Dermis blood vessel endothelial cell (primary cell): ENCODE results near the gene SV2B. TPM values are rescaled to one million over a fixed set of nuclear protein-coding genes. Genes with fewer than 3 reads are reported as not detected.
"Not testable (repeated sequence)": the region's sequence is repeated elsewhere in the genome, so short reads cannot be mapped to it uniquely, and the experiment has no call there.

Source experiments
- DNase-seq: peaks from one replicate; pipeline ENCODE4 v3.0.0; 2010
- total RNA-seq: library from RNA; depleted of rRNA; stranded (reverse); fragments of >200 nt; gene quantifications from 2 replicates; pipeline ENCODE4 v1.2.3, GENCODE V29; 2014

The SV2B gene, protein sequence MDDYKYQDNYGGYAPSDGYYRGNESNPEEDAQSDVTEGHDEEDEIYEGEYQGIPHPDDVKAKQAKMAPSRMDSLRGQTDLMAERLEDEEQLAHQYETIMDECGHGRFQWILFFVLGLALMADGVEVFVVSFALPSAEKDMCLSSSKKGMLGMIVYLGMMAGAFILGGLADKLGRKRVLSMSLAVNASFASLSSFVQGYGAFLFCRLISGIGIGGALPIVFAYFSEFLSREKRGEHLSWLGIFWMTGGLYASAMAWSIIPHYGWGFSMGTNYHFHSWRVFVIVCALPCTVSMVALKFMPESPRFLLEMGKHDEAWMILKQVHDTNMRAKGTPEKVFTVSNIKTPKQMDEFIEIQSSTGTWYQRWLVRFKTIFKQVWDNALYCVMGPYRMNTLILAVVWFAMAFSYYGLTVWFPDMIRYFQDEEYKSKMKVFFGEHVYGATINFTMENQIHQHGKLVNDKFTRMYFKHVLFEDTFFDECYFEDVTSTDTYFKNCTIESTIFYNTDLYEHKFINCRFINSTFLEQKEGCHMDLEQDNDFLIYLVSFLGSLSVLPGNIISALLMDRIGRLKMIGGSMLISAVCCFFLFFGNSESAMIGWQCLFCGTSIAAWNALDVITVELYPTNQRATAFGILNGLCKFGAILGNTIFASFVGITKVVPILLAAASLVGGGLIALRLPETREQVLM
- total RNA-seq = 0.56 and 2.6 TPM in 2 replicates

DNA sequence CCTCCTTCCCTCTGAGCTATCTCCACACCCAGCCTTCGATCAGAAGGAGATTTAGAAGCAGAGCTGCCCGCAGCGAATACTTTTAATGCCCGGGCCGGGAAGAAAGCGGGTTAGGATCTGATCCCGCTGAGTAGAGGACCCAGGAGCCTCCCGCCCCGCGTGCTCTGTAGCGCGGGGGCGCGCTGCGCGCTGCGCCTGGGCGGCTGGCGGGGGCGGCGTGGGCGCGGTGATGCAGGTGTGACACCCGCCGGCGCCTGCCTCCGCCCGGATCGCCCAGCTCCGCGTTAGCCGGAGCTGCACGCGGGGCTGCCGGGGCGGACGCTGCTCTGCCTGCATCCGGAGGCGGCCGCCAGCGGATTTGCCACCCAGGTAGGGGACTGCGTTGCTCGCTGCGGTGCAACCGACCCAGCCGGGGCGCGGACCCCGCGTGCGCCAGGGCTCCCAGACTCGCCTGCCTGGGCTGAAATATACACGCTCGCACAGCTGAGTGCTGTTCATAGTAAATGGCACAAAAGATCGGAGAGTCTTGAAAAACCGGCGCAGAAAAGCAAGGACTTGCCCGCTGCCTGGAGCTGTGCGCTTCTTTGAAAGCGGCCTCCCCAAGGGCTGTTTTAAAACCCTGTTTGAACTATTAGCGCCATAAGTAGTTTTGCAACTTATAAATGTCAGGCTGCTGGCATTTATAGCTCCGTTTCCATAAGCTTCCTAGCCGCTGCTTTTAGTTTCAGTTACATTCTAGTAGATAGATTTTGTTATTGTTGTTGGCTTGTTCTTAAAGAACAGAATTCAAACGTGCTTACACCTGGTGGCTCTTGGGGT, at the start of gene SV2B:
Gene SV2B (plus strand): TSS at position 263 of the 819 bp plus-strand sequence. CDS start 126,007 bp downstream, outside the sequence.
- DNase-seq = peak; percentile 20

DNA sequence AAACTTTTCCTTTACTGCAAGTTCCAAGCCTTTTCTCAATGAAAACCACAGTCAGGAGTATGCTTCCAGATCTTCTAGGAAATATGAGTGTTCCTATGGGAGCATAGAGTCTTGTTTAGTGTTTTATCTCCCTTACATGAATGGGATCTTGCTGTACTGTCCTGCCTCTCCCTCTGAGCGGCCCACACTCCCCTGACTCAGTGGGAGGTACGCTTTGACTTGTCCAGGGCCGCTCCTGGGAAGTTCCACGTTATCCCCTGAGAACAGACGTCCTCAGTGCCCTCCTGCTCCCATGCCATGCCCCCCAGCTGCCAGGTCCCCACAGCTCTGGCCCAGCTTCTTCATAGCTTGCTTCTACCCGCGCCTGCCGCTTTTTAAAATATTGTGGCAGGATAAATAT, 48.8 kb upstream of the SV2B start:
- no peak for DNase-seq

DNA sequence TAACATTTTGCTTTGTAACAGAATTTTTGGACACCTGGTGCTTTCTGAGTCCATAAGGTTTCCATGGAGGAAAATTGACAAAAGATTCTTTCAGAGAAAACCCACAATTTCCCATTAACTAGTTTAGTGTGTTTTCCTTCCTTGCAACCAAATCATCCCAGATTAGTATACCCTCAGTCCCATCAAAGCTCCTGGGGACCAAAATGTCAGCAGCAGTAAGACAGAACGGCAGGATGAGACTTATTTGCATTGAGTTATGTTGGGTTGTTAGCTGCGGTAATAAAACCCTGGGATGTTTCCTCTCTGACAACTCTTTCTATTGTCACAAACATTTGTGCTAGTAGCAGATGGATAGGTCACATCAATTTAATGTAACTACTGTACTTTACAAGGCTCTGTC, 45.2 kb upstream of the SV2B start:
- DNase-seq = no peak

DNA sequence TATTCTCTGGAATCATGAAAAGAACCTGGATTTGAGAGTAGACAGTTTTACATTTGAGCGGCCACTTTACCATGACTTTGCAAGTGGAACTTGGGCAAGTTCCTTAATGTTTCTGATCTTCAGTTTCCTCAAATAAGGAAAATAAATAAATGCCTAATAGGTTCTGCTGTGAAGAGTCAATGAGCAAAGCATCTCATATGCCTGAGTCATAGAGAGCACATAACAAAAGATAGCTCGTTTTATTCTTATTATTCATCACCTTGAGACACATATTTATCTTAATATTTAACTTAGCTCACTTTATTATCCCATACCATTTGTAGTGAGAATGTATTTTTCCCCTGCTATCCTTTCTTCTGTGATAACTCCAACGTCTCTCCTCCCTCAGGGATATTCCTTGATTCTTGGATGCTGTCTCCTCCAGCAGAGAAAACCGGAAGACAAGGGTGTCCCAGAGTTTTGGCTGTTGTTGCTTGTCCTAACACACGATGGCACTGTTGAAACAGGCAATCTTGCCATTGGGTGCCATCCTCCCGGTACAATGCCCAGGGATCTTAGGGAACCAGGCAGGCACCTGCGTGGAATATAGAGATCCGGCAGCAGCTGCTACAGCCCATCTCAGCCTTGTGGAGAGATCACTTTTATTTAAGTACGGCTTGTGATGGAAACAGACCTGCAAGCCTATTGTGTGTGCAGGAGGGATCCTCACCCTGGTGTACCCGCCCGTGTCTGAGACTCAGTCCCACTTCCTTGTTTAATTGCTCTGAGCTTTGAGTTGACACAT, 44.3 kb upstream of the SV2B start:
- peak; percentile 77 for DNase-seq

DNA sequence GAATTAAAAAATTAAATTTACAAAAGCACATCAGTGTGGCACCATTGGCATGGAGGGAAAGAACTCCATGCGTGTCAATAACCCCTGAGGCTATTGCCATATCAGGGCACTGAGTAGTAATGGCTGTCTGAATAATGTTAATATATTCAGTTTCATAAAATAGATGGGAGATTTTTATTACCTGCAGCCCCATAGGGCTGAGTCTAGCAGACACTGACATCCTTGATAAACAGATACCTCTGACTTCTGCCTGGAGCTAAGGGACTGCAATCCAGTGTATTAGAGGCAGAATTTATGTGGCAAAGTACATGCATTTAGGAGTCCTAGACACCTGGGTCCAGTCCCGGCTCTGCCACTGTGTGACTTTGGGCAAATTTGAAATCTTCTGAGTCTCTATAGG, 38.8 kb upstream of the SV2B start:
- no peak for DNase-seq

DNA sequence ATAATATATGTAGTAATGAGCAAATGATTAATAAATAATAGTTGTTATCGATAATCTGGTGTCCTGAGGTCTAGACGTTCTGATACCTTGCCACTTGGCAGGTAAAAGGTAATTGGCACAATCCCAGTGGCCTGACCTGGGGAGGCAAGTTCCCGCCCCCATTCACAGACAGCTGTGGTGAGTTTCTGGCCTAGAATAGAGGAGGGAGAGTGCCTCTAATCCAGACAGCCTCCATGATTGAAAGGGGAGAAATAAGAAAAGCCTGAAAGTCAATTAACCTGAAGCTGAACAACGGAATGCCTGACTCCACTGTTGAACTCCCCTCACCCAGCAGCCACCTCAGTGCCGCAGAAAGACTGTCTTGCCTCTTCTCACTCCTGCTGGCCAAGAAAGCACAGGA, 38.1 kb upstream of the SV2B start:
- DNase-seq = no peak

DNA sequence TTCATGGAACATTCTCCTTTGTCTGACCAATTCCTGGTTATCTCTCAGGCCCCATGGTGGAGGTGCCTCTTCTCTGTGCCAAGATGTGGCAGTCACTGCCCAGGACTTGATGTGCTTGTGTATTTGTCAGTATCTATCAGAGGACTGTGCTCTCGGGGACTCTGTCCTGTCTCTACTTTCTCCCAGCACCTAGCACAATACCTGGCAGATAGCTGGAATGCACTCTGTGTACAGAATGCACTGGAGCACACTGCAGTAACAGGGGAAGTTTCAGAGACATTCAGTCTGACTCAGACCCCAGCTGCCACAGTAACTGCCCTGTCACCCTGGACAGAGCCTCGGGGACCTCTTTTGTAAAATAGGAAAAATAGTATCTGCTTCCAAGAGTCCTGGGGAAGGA, 34.6 kb upstream of the SV2B start:
- no peak for DNase-seq

DNA sequence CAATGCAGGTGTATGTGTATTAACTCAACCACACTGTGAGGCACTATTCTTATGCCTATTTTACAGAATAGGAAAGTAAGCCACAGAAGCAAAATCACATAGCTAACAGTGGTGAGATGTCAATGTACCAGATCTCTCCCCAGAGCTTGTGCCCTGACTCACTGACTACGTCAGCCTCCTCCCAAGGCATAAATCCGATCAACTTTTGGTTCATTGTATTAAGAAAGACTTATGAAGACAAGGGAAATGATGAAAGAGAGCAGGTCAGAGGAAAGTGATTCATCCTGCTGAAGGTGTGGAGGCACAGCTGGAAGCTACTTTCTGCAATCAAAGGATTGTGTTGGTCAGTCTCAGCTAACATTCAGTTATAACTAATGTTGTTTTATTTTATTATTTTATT, 33.0 kb upstream of the SV2B start:
- DNase-seq = no peak

DNA sequence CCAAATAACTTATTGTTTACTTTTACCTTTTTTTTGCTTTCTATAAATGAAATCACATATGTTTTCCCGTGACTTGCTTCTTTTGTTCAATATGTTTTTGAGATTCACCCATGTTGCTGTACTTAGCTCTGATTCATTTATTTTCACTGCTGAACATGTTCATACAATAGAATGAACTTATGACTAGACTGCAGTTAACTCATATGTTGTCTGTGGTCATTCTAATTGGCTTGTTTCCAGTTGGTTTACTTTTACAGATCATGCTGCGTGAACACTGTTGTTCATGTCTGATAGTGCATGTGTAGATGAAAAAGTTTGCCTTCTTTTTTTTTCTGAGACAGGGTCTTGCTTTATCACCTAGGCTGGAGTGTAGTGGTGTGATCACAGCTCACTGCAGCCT, 31.6 kb upstream of the SV2B start:
- no peak for DNase-seq

DNA sequence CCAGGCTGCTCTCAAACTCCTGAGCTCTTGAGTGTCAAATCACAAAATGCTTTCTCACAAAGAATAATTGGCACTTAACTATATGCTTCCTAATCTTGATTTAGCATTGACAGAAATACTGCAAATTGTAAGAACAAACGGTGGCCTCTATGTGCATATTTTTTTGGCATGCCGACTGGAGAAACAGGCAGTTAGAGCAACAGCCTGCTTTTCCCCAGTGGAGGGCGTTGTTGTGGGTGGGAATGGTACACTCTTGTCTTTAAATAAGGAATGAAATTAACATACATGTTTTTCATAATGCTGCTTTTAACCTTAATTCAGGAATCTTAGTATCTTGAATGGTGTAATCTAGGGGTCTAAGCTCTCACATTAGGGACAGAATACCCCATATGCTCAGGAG, 31.1 kb upstream of the SV2B start:
- no peak for DNase-seq

DNA sequence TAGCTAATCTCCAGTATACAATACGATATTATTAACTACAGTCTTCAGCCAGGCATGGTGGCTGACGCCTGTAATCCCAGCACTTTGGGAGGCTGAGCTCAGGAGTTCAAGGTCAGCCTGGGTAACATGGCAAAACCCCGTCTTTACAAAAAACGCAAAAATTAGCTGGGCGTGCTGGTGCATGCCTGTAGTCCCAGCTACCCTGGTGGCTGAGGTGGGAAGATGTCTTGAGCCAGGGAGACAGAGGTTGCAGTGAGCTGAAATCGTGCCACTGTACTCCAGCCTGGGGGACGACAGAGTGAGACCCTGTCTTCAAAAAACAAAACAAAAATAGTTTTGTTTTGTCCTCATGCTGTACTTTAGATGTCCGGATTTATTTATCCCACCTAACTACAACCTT, 29.2 kb upstream of the SV2B start:
- no peak for DNase-seq

DNA sequence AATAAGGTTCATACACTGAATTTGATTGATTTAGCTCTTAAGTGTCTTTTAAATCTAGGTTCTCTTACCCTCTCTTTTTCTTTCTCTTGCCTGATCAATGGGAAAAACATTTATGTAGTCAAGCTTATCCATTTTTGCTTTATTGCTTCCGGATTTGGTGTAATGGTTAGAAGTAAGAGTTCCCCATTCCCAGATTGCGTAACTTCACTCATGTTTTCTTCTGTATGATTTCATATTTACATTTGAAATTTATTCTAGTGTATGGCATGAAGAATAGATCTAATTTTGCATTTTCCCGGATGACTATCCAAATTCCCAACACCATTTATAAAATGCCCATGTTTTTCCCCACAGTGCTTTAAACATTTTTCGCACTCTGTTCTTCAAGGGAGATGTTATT, 27.9 kb upstream of the SV2B start:
- DNase-seq = no peak

DNA sequence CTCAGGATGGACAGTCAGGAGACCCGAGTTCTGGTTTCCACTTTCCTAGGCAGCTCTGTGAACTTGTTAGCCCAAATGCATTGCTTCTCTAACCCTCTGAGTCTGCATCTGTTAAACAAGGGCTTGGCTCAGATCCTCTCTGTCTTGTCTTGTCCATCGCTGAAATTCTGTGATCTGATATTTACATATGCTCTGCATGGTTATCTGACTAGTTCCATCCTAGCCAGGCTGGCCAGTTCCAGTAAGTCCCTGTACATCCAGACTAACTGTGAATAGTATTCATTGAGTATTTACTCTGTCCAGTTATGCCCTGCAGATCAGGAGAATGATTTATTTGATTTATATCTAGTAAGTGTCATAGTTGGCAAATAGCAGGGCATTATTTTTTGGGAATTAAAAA, 27.0 kb upstream of the SV2B start:
- DNase-seq = no peak

DNA sequence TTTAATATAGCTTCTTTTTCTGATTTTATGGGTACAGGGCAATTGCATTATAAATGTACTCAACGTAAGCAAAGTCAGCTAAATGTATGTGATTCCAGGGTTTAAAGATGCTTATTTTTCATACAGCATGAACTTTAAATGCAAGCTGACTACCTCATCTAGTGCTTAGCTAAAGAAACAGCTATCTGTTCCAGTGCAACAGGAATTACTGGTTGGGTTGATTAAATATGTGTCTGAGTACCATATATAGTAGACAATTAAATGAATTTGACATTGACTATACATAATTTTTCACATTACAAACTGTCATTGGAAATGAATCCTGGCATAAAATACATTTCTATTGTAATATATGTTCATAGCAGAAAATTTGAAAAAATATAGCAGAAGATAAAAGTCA, 26.3 kb upstream of the SV2B start:
- no peak for DNase-seq

DNA sequence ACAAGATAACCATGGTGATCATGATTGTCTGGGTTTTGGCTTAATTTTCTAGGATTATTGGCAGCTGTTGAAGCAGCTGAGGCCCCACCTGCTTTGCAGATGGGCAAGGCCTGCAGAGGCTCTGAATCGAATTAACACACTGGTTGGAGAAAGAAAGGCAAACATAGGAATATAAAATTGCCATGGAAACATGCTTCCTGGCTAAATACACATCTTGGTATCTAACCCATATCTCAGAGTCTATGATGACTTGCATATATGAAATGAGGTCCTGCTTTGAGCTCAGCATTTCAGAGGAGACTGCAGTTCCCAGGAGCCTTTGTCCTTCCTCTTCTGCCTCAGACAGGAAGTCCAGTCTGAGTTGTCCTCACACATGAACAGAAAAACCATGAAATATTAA, 24.3 kb upstream of the SV2B start:
- no peak for DNase-seq

DNA sequence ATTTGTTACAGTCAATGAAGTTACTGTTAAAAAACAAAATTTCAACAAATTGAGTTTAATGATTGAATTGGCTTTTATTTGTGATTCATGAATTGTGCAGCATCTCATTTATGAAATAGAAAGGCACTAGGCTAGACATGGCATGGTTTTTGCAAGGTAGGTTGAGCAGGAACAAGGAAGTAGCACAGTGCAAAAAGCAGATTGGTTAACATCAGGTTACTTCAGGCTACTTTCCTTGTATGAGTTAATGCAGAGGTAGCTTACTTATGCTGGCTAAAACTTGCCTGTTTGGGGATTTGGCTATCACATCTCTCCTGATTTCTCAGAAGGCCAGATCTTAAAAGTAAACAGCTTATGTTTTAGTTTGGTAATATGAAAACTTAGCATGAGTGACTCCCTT, 23.0 kb upstream of the SV2B start:
- no peak for DNase-seq

DNA sequence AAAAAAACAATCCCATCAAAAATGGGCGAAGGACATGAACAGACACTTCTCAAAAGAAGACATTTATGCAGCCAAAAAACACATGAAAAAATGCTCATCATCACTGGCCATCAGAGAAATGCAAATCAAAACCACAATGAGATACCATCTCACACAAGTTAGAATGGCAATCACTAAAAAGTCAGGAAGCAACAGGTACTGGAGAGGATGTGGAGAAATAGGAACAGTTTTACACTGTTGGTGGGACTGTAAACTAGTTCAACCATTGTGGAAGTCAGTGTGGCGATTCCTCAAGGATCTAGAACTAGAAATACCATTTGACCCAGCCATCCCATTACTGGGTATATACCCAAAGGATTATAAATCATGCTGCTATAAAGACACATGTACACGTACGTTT, 6.2 kb upstream of the SV2B start:
- DNase-seq = not testable (repeated sequence)

DNA sequence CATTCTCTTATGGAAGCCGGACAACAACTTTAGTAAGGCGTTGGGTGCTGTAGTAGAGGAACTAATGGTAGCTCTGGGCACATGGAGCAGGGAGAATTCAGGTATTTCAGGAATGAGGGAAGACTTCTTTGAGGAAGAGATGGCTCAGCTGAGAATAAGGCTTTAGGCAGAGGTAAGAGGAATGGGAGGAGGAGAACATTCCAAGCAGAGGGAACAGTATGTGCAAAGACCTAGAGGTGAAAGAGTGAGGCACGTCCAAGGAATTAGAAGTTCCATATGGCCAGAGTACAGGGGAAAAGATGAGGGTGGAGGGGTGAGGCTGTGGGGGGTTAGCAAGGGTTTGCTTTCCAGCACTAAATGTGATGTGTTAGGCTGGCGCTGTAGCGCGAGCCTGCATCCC, 1.6 kb upstream of the SV2B start:
- DNase-seq = no peak

DNA sequence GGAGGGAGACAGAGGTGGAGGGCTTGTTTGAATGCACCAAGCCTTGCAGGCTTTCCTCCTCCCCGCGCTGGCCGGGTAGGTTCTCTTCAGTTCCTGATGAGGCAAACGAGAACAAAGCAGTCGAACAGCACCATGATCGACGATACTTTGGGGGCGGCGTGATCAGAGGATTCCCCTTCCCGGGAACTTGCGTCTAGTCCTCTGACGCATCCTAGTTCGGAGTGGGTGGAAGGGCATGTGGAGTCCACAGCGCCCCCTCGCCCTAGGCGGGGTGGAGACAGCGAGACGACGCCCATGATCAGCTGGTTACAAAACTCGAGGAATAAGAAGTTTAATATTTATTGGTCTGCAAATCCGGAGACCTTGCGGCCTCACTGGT, 452 bp upstream of the SV2B start:
- DNase-seq = peak; percentile 17

DNA sequence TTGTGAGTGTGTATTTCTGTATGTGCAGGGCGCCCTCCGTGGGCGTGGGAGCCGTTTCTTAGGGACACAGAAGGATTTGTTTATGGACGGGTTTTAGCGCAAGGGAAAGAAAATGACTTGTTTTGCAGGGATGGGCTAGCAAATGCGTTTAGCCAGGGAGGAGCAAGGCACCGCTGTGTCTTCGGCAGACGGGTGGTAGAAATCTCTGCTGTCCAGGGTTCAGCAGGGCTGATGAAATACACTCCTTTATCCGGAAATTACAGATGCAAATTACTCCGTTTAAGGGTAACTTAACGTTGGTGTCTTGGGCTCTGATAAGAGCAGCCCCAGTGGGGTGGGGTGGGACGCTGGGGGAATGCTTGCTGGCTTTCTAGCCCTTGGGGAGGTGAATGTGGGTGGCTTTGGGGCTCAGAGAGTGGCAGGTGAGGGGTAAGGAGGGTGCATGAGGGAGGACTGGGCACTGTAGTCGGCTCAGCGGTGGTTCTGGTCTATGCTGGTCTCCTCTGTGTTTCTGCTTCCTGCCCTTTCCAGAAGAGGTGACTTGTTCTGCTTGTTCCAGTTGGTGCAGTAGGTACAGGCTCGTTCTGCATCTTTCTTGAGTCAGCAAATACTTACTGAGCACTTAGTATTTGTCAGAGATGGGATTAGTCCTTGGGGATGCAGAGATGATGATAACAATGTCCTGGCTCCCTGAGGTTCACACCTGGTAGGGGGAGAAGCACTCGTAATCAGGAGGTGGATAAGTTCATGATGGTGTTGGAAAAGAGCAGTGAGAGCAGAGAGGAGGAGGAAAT, 954 bp downstream of the SV2B start:
- peak; percentile 7 for DNase-seq

DNA sequence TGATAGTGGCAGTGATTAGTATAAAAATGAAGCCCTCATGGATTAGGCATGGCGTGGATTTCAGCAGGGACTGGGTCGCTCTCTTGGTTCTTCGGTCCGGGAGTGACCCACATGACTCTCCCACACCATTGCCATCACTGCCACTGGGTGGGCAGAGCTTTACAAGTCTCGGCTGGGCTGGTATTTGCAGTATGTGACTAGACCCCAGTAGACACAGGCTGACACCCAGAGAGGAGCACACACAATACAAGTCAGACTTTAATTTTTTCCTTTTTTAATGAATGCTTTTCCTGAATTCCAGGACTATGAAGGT, 1.5 kb downstream of the SV2B start:
- no peak for DNase-seq
